Measurements from ENCODE around the gene ZNF287. TPM values are rescaled to one million over a fixed set of nuclear protein-coding genes. Genes with fewer than 3 reads are reported as not detected.

The ZNF287 gene
- 5.3 and 18.5 TPM in 2 replicates for polyA plus RNA-seq

DNA sequence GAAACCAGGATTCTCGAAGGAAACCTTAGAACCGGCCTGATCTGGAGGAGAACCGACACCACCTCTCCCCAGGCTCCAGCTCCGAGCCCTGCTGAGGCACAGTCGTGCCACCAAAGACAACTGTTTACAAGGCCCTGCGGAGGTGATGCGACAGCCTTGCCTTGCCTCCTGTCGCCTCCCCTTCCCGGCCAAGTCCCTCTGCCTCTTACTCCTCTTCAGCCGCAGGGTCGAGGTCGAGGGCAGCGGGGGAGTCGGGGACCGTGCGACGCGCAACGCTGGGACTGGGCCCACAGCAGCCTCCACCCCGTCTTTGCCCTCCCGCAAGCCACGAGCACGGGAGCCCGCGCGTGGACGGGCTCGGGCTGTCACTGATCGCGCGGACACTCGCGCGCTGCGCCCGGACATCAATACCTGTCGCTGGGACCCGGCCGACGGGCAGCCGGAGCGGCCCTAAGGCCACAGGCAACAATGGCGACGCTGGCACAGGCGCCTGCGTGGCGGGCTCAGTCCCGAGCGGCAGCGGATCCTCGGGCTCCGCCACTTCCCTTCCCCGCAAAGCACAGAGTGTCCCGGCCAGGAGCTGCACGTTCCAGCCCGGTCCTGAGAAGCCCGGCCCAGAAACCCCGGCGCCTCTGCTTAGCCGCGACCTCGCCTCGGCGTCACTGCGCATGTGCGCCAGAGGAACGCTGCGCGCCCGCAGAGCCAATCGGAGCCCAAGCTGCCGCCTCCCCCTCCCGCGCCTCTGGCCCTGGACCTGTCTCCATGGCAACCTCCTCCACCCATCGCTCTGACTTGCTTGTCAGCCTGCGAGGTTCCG lies at the start of gene ZNF287:
Gene ZNF287 (minus strand): TSS at position 664 of the 817 bp plus-strand sequence. CDS start 1,473 bp downstream, outside the sequence.

Other genes with a start within 250 kb of the ZNF287 start
- gene CENPV, start 215.7 kb downstream of the ZNF287 start, polyA plus RNA-seq, result 11.2 and 12.0 TPM in 2 replicates
- gene UBB, start 188.1 kb downstream of the ZNF287 start, polyA plus RNA-seq, result 4,196 and 5,286 TPM in 2 replicates
- 2.7 TPM in 1 of 2 replicates, not detected in the other for gene TRPV2, start 153.6 kb downstream of the ZNF287 start, polyA plus RNA-seq
- gene LRRC75A, start 77.0 kb downstream of the ZNF287 start, polyA plus RNA-seq, result 0.81 TPM in 1 of 2 replicates, not detected in the other
- gene ZNF624, start 84.6 kb upstream of the ZNF287 start, polyA plus RNA-seq, result 2.9 and 8.0 TPM in 2 replicates
- gene CCDC144A, start 121.0 kb upstream of the ZNF287 start, polyA plus RNA-seq, result 2.4 and 9.5 TPM in 2 replicates

All from Purkinje cell (primary cell).